ENCODE data around the gene CEBPA. TPM values are rescaled to one million over a fixed set of nuclear protein-coding genes. Genes with fewer than 3 reads are reported as not detected.

CEBPA gene
- total and polyA plus RNA-seq, 10 of the 15 experiments (the other 5 are each of a cell fraction or from before 2014, with no cell fraction given): 0.04 to 0.36 (median 0.13) TPM; not detected in 4

GRCh38 chr19:33333151-33333550 is 30.8 kb upstream of the CEBPA start:
- H3K4me1 ChIP-seq (ENCODE audit: control insufficient read depth, insufficient read depth, low read length): no peaks in the 10 kb centered on the region
- H3K4me3 ChIP-seq: no peak overlapping the region
- FAIRE-seq (no peak), ATAC-seq (no peak), DNase-seq (ENCODE audit: low read depth, low spot score) (no peak)
- RAD21 ChIA-PET (ENCODE audit: unreplicated experiment): no interaction called here
- H3K79me2 ChIP-seq (ENCODE audit: control insufficient read depth, insufficient read depth, low read length): no peaks in the 10 kb centered on the region
- H3K4me2 ChIP-seq (ENCODE audit: control insufficient read depth, insufficient read depth): no peak overlapping the region
- WGBS (ENCODE audit: insufficient coverage, insufficient replicate concordance, low lambda C conversion rate, missing lambda C conversion rate): 32% methylated on average over 4 of the region's 4 CpGs
- H3K9me3 ChIP-seq (replicated peaks; ENCODE audit: control insufficient read depth, insufficient read depth, low read length): no peaks in the 10 kb centered on the region
- in situ Hi-C loops (cut with MboI) (no loop called here), intact Hi-C loops (cut with micrococcal nuclease; ENCODE audit: unreplicated experiment) (no loop called here)
- SMC1A ChIA-PET (ENCODE audit: uncharacterized antibody, unreplicated experiment): no interaction called here
- no peak overlapping the region for H3K27ac ChIP-seq (ENCODE audit: control insufficient read depth, insufficient read depth)
- no TSS peak for BruUV-seq (replicated peaks)
- CTCF ChIA-PET: no interaction called here
- no peaks in the 10 kb centered on the region for H4K20me1 ChIP-seq (ENCODE audit: control insufficient read depth, insufficient read depth)
- H2AFZ ChIP-seq (ENCODE audit: control insufficient read depth, low read depth, low read length): no peak overlapping the region
- no peaks in the 10 kb centered on the region; a peak in 1 of 4 replicates for H3K36me3 ChIP-seq (ENCODE audit: control insufficient read depth in 2 of 2, insufficient read depth in 2 of 2, low read length in 1 of 2)
- POLR2A ChIA-PET: no interaction called here
- H3K27me3 ChIP-seq (replicated peaks in 1 of 2; ENCODE audit: control insufficient read depth in 2 of 2, insufficient read depth in 2 of 2, low read length in 1 of 2): no peaks in the 10 kb centered on the region; a peak in 1 of 4 replicates
- H3K9ac ChIP-seq (ENCODE audit: control insufficient read depth, insufficient read depth, low read length): no peak overlapping the region
- TF ChIP-seq ELK1 (IDR thresholded peaks at IDR 0.05; ENCODE audit: low read depth, low read length): no peak
- TF ChIP-seq ZBED1 (IDR thresholded peaks at IDR 0.05; ENCODE audit: borderline replicate concordance): no peak
- TF ChIP-seq USF1 (IDR thresholded peaks at IDR 0.05; ENCODE audit: borderline replicate concordance, extremely low read length, insufficient read depth, low read depth, low read length): no peak
- TF ChIP-seq PRDM15 (CRISPR knock-in tag; IDR thresholded peaks at IDR 0.05): no peak
- no peak for TF ChIP-seq DPF2 (IDR thresholded peaks at IDR 0.05)
- TF ChIP-seq RELB (IDR thresholded peaks at IDR 0.05; ENCODE audit: low read depth): no peak
- TF ChIP-seq NFYA (IDR thresholded peaks at IDR 0.05; ENCODE audit: borderline replicate concordance, low read depth, low read length): no peak
- TF ChIP-seq RB1 (IDR thresholded peaks at IDR 0.05; ENCODE audit: borderline replicate concordance): no peak
- no peak for TF ChIP-seq NFIC (IDR thresholded peaks at IDR 0.05; ENCODE audit: low read depth, low read length)
- TF ChIP-seq POLR2AphosphoS5 (IDR thresholded peaks at IDR 0.05; ENCODE audit: low read length): no peak
- TF ChIP-seq ZBTB4 (CRISPR knock-in tag; IDR thresholded peaks at IDR 0.05): no peak
- no peak for TF ChIP-seq PAX5 (IDR thresholded peaks at IDR 0.05; ENCODE audit: borderline replicate concordance, low read depth, low read length)
- TF ChIP-seq PKNOX1 (IDR thresholded peaks at IDR 0.05): no peak

All from GM12878 (cell line).